ENCODE measurements around the gene AUTS2. TPM values are rescaled to one million over a fixed set of nuclear protein-coding genes. Genes with fewer than 3 reads are reported as not detected.
A peak's percentile ranks its signal among the peaks of the same experiment; 100 is the strongest.

The AUTS2 gene
- total RNA-seq, 1 donor from 2014 or later: 5.2 TPM

- DNase-seq (no peak), ATAC-seq (ENCODE audit: poor library complexity) (no peak)
- intact Hi-C loops (cut with DNase I): no loop called here
Observed at GRCh38 chr7:69878591-69878990, 280.3 kb downstream of the AUTS2 start.

DNA sequence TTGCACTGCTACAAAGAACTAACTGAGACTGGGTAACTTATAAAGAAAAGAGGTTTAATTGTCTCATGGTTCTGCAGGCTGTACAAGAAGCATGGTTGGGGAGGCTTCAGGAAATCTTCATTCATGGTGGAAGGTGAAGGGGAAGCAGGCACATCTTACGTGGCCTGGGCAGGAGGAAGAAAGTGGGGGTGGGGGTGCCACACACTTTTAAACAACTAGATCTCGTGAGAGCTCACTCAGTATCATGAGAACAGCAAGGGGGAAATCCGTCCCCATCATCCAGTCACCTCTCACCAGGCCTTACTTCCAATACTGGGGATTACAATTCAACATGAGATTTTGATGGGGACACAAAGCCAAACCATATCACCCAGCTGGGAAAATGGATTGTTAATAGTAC, 281.7 kb downstream of the AUTS2 start:
- intact Hi-C loops (cut with DNase I): no loop called here
- DNase-seq (no peak), ATAC-seq (ENCODE audit: poor library complexity) (no peak)

- intact Hi-C loops (cut with DNase I): no loop called here
- DNase-seq: no peak
- ATAC-seq (ENCODE audit: poor library complexity): no peak
Observed at GRCh38 chr7:69880840-69881239, 282.6 kb downstream of the AUTS2 start.

DNA sequence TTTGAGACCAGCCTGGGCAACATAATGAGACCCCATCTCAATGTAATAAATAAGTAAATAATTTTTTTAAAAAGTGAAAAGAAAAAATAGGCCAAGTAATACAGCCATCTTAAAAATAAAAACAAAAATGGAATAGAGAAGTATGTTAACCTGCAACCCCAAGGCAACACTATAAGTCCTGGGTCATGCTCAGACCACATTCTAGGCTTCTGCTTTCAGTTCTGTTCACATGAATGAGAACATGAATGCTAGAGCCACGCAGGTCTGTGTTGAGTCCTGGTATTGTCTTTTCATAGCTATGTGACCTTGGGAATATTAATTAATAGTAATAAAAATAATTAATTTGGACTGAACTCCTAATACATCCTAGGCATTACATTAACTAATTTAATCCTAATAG, 284.0 kb downstream of the AUTS2 start:
- no peak for ATAC-seq (ENCODE audit: poor library complexity)
- intact Hi-C loops (cut with DNase I): no loop called here
- DNase-seq: no peak

DNA sequence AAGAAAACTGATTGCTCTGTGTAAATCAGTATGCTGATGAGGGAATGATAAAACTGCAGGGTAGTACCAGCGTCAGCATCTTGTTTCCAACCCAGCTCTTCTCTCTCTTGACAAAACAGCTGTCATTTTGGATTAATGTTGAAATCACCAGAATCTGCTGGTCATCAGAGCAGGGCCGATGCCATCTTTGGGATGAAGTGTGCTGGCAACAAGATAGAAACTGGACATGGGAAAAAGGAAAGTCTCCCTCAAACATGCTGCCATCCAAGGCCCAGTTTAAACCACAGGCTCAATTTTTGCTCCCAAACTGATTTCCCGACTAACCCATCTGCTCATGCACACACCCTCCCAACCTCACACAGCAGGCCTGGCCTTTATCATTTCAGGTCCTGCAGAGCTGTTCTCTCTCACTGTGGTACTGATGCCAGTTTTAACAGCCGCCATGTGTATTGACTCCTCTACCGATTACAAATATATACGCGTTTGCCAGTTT, 285.2 kb downstream of the AUTS2 start:
- ATAC-seq (ENCODE audit: poor library complexity) (no peak), DNase-seq (no peak)
- intact Hi-C loops (cut with DNase I): no loop called here

GRCh38 chr7:69885431-69885830, 287.2 kb downstream of the AUTS2 start:
- no peak for ATAC-seq (ENCODE audit: poor library complexity)

DNA sequence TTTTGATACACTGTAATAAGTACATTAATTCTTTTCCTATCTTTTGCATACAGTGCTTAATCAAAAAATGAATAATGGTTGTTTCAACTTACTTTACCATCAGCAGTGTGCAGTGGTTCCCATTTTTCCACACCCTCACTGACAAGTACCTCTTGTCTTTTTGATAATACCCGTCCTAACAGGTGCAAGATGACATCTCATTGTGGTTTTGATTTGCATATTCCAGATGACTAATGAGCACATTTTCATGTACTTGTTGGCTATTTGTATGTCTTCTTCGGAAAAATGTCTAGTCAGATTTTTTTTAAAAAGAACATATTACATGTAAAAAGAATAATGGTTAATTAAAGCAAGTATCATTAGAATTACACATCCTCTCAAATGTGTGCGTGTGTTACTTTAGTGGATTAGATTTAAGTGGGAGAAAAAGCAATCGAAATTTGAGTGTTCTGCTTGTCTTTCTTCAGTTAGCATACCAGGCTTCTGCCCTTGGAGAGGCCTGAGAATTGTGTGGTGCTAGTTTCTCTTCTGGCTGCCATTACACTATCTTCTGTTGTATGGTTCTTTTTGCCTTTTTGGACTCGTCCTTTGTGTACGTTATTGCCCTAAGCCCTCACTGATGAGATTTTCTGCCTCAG, 291.2 kb downstream of the AUTS2 start:
- intact Hi-C loops (cut with DNase I): no loop called here
- ATAC-seq (ENCODE audit: poor library complexity) (no peak), DNase-seq (no peak)

More at GRCh38 chr7:69885431-69885830, 287.2 kb downstream of the AUTS2 start:
- intact Hi-C loops (cut with DNase I): no loop called here
- no peak for DNase-seq

- intact Hi-C loops (cut with DNase I): no loop called here
- peak; percentile 43 for ATAC-seq (ENCODE audit: poor library complexity)
Observed at GRCh38 chr7:69889976-69890351, 291.7 kb downstream of the AUTS2 start.

GRCh38 chr7:69892790-69893189, 294.5 kb downstream of the AUTS2 start:
- DNase-seq (no peak), ATAC-seq (ENCODE audit: poor library complexity) (no peak)
- intact Hi-C loops (cut with DNase I): no loop called here

More at GRCh38 chr7:69889976-69890351, 291.7 kb downstream of the AUTS2 start:
- DNase-seq: no peak

- DNase-seq (no peak), ATAC-seq (ENCODE audit: poor library complexity) (peak; percentile 58)
- intact Hi-C loops (cut with DNase I): no loop called here
Observed at GRCh38 chr7:69893906-69894305, 295.6 kb downstream of the AUTS2 start.

GRCh38 chr7:69895446-69895845, 297.2 kb downstream of the AUTS2 start:
- intact Hi-C loops (cut with DNase I): no loop called here
- DNase-seq (no peak), ATAC-seq (ENCODE audit: poor library complexity) (no peak)

GRCh38 chr7:69896121-69896520, 297.8 kb downstream of the AUTS2 start:
- ATAC-seq (ENCODE audit: poor library complexity) (no peak), DNase-seq (no peak)
- intact Hi-C loops (cut with DNase I): no loop called here

- DNase-seq (no peak), ATAC-seq (ENCODE audit: poor library complexity) (no peak)
- intact Hi-C loops (cut with DNase I): no loop called here
Observed at GRCh38 chr7:69898189-69898588, 299.9 kb downstream of the AUTS2 start.

- ATAC-seq (ENCODE audit: poor library complexity) (no peak), DNase-seq (no peak)
- intact Hi-C loops (cut with DNase I): no loop called here
Observed at GRCh38 chr7:69903410-69903809, 305.1 kb downstream of the AUTS2 start.

DNA sequence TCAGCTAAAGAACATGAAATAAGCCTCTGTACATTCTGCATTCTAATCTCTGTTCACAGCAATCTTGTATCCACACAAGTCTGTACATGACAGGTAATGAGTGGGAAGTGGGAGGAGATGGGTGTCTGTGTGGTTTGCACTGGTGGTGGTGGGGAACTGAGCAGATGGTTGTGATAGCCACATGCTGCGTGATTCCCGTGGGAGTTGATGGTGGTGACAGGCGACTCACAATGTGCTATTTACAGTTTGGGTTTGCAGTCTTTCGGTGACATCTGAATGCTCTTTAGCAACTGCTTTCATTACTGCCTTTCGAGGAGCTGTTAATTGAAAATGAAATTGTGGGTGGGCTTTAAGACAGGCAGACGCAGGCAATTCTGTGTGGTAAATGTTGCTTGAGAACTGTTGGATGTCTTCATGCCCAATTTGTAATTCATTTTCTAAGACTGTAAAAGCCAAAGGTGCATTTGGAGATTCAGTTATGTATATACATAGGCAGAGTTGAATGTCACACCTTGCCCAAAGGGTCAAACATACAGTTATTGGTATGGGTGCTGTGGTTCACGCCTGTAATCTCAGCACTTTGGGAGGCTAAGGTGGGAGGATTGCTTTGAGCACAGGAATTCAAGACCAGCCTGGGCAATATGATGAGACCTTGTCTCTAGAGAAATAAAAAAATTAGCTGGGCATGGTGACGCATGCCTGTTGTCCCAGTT, 308.2 kb downstream of the AUTS2 start:
- intact Hi-C loops (cut with DNase I): no loop called here
- ATAC-seq (ENCODE audit: poor library complexity) (no peak), DNase-seq (no peak)

DNA sequence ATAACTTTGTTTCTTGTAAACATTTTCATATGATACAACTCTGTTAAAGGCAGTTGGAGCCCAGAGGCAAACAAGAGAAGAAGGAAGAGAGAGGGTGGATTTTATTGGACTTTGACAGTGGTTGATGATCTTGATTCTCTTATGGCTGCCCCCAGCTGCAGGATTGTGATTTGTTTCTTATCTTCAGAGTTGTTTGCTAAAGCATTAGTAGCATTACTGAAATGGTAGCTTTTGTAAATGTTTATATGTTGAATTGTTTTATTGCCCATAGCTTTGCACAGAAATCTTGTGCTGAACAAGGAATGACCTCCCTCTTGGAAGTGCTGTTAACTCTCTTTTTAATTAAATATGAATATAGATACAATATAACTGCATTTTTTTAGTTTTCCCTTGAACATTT, 309.4 kb downstream of the AUTS2 start:
- DNase-seq (no peak), ATAC-seq (ENCODE audit: poor library complexity) (no peak)
- intact Hi-C loops (cut with DNase I): no loop called here

DNA sequence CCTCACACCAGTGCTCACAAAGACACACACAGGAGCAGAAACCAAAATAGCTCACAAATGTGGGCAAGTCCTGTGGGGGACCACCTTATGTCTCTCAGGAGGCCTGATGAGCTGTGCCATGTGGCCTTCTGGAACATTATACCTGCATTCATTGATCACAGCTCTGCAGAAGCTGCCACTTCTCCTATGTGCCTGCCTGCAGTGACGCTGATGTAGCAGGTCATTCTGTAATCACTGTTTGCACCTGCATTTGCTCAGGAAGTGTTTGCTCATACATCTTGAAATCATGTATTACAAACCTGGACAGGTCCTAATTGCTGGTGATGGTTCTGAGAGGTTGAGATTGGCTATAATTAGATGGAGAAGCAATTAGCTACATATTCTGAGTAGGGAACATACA, 310.2 kb downstream of the AUTS2 start:
- DNase-seq (no peak), ATAC-seq (ENCODE audit: poor library complexity) (no peak)
- intact Hi-C loops (cut with DNase I): no loop called here

DNA sequence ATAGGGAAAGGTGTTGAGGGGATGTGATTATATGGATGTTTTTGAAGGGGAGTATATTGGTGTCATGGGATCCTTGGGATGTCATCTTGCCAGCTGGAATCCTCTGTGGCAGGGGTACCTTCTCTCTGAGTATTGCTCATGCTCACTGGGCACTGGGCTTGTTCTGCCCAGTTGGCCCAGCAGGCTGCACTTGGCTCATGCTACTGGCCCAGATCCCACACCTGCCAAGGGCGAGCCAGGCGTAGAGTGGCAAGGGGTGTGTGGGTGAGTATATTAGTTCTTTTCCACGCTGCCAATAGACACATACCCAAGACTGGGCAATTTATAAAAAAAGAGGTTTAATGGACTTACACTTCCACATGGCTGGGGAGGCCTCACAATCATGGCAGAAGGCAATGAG, 311.9 kb downstream of the AUTS2 start:
- intact Hi-C loops (cut with DNase I): no loop called here
- DNase-seq (no peak), ATAC-seq (ENCODE audit: poor library complexity) (no peak)

GRCh38 chr7:69911337-69911736, 313.1 kb downstream of the AUTS2 start:
- intact Hi-C loops (cut with DNase I): no loop called here
- no peak for ATAC-seq (ENCODE audit: poor library complexity)
- DNase-seq: no peak

DNA sequence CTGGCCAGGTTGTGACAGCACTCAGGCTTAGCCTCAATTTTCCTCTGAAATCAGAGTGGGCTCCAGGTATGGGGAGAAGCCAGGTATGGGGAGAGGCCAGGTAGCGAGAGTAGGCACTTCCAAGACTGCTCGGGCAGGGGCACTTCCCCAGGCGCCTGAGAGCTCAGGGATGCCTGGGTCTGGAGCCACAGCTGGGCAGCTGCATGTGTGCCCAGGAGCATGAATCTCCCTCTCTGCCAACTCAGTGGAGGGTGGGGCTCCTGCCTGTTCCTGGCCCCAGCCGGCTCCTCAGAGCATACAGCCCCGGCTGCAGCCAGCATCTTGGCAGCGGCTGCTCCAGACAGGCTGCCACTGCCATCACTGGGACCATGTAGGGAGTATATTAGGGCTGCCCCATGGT, 313.9 kb downstream of the AUTS2 start:
- ATAC-seq (ENCODE audit: poor library complexity) (no peak), DNase-seq (no peak)
- intact Hi-C loops (cut with DNase I): no loop called here
